Pancreas (tissue), 10 donors: ENCODE data around the gene CDK6. TPM values are rescaled to one million over a fixed set of nuclear protein-coding genes. Genes with fewer than 3 reads are reported as not detected.

Source experiments
- ATAC-seq, 4 donors: fragments of 200-7000 bp; cut with Tn5 transposase; one replicate each; pipeline versions ENCODE4 v1.8.0 to v1.9.1; 2020; ENCODE audit warnings: mild to moderate bottlenecking in 4 of 4, moderate library complexity in 4 of 4
- DNase-seq, 6 donors: peaks; one replicate each; pipeline ENCODE4 v3.0.0-alpha.2; 2020
- FAIRE-seq: peaks from 2 replicates; lab custom pipeline; 2012; peaks lifted over from hg19 to GRCh38; lab: Jason Lieb, UNC
- H3K27ac ChIP-seq, 4 donors: fragments of 200-600 bp; sonication (generic); 1 replicate in 3 of 4; 2 replicates in 1 of 4; pipeline versions ENCODE4 v1.5.0 to v1.8.0; 2020
- H3K27me3 ChIP-seq, 4 donors: fragments of 200-600 bp; one replicate each; pipeline ENCODE4 v1.8.0; 2021
- H3K36me3 ChIP-seq, 3 donors: fragments of 200-600 bp; sonication (generic) in 1 of 3; one replicate each; pipeline versions ENCODE4 v1.5.0 to v1.8.0; 2020 to 2021
- H3K4me1 ChIP-seq, 3 donors: fragments of 200-600 bp; one replicate each; pipeline ENCODE4 v1.8.0; 2021
- H3K4me3 ChIP-seq, 4 donors: fragments of 200-600 bp; sonication (generic) in 2 of 4; one replicate each; pipeline versions ENCODE4 v1.5.0 to v1.8.0; 2020 to 2021
- H3K9me3 ChIP-seq, 4 donors: fragments of 200-600 bp; one replicate each; pipeline ENCODE4 v1.8.0; 2021
- CTCF ChIP-seq, 4 donors: fragments of 200-600 bp; sonication (generic) in 3 of 4; IDR thresholded peaks; one replicate each; pipeline versions ENCODE4 v1.5.0 to v1.8.0; 2021; ENCODE audit warnings: antibody characterized with exemption in 4 of 4
- WGBS, 2 donors: extraction: QIAGEN DNeasy Blood & Tissue Kit; methylation state at CpG; one replicate each; pipeline ENCODE4 v1.1.7; 2013; 5-methylcytosine and 5-hydroxymethylcytosine counted together
- intact Hi-C, 3 donors: fragments of 100-400 bp; cut with DNase I; formaldehyde crosslinking; loops; one replicate each; pipeline versions ENCODE4 v1.11.1 to v1.14.2; 2022
- polyA plus RNA-seq, 2 donors: library from polyadenylated mRNA; stranded (reverse); fragments of 200-250 nt; gene quantifications; one replicate each; pipeline ENCODE4 v1.2.3, GENCODE V29; 2013
- total RNA-seq, 6 donors: library from RNA; stranded (reverse); fragmentation: NEBNext Ultra II Directional in 4 of 6; extraction: Animal tissue kit (Norgen Biotek cat#: 25700) in 4 of 6; gene quantifications; one replicate each; pipeline versions ENCODE4 v1.2.1 to v1.2.4, GENCODE V29; 2021 to 2023
- donor health status: healthy with polysubstance abuse.
- donor health status: DM: no; HTN: no; CAD: no; lungs with moderate emphysema.
- donor health status: DM: no; HTN: no; CAD: no.
- donor health status: control.
- donor health status: control.
- donor health status: Bipolar disorder and iron deficiency.
- donor health status: DM: yes; HTN: yes; CAD: no.
- donor health status: DM: no; HTN: no; CAD: no.
- donor health status: DM: no; HTN: no; CAD: no.
- donor health status: DM: yes; HTN: yes; CAD: no.

The CDK6 gene
- total and polyA plus RNA-seq, 8 donors: 2.4 to 33.4 (median 18.7) TPM

DNA sequence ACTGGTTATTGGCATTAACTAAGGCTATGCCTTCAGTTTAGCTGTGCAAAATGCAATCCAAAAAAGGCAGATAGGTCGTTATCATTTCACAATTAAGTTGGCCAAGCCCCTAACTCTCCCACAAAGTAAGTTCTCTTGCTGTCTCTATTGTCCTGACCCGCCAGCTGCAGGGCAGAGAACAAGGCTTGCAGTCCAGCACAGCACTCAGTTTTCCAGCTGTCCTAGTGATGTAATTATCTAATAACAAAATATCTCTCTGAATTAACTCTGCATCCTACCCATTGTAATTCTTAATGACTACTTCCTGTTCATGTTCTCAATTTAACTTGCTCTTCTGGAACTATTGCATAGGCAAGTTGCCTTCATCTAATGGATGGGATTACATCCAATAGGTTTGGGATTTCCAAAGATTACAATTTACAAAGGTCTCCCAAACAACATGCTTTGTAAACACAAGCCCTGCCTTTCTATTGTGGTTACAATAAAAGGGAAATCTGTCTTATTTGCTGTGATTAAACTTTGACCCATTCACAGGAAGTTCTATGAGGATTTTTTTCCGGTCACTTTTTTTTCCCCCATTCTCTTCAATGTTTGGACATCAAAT, 55.2 kb downstream of the CDK6 start:
- DNase-seq: no peak
- ATAC-seq: peak in 3 of 4 donors; percentile 23 to 51 (median 46)
- peaks cover 0 to 21% (median 3%) of the 10 kb centered on the region in 3 donors for H3K4me1 ChIP-seq
- no peaks in the 10 kb centered on the region for H3K27me3 ChIP-seq
- no peak overlapping the region for H3K4me3 ChIP-seq
- no peak overlapping the region for H3K27ac ChIP-seq
- no peaks in the 10 kb centered on the region for H3K36me3 ChIP-seq
- TF ChIP-seq CTCF (IDR thresholded peaks at IDR 0.05): no peak
- WGBS, 2 donors: 52 to 57% methylated on average over 3 of the region's 3 CpGs
- no peaks in the 10 kb centered on the region for H3K9me3 ChIP-seq
- no peak for FAIRE-seq
- intact Hi-C loops: no loop called here

- ATAC-seq (no peak), FAIRE-seq (no peak), DNase-seq (no peak)
- H3K36me3 ChIP-seq: peaks cover 0 to 6% (median 0%) of the 10 kb centered on the region in 3 donors
- no peaks in the 10 kb centered on the region for H3K27me3 ChIP-seq
- H3K9me3 ChIP-seq: no peaks in the 10 kb centered on the region
- peaks cover 0 to 21% (median 3%) of the 10 kb centered on the region in 3 donors for H3K4me1 ChIP-seq
- no peak overlapping the region for H3K4me3 ChIP-seq
- no peak overlapping the region for H3K27ac ChIP-seq
- intact Hi-C loops: no loop called here
- 63 to 68% methylated on average over 5 of the region's 5 CpGs for WGBS, 2 donors
- TF ChIP-seq CTCF (IDR thresholded peaks at IDR 0.05): no peak
Measured at GRCh38 chr7:92778972-92779371, 57.4 kb downstream of the CDK6 start.

DNA sequence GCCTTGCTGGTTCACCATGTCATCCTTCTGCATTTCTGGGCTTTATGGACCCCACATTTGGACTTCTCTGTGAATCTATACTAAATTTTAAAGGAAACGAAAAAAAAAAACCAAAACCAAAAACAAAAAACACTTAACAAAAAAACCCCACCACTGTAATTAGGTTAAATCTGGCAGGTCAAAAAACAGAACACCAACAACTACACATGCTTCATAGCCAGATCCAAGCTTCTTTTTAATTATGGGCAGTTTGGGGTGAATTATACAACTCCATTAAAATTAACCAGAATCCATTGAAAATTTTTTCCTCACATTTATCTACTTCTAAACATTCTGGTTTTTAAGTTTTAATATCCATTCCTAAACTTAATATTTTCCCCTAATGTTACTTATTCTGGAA, 58.4 kb downstream of the CDK6 start:
- H3K36me3 ChIP-seq: peaks cover 0 to 13% (median 0%) of the 10 kb centered on the region in 3 donors
- H3K27me3 ChIP-seq: no peaks in the 10 kb centered on the region
- intact Hi-C loops: no loop called here
- no peak for DNase-seq
- WGBS, 2 donors: 69 to 97% methylated on average over 1 of the region's 1 CpG
- FAIRE-seq: peak; percentile 86
- no peak for TF ChIP-seq CTCF (IDR thresholded peaks at IDR 0.05)
- peaks cover 0 to 17% (median 3%) of the 10 kb centered on the region in 3 donors for H3K4me1 ChIP-seq
- H3K4me3 ChIP-seq: no peak overlapping the region
- no peak overlapping the region for H3K27ac ChIP-seq
- ATAC-seq: no peak
- no peaks in the 10 kb centered on the region for H3K9me3 ChIP-seq

DNA sequence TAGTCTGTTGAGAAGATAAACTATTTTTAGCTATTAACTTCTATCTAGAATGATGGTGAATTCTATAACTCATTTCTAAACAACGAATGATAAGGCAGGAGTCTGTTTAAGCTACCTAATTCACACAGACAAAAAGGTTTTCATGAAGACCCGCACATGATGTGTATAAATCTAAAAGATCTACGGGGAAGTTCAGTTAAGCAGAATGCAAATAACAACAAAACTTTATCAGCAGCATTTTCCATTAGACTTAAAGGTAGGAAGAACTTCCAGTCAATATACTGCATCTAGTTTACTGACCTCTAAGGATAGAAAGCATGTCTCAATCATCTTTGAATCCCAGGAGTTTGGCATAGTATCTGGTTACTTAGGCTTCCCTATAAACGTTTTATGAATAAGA, 62.6 kb downstream of the CDK6 start:
- no peak overlapping the region for H3K4me3 ChIP-seq
- FAIRE-seq (peak; percentile 13), ATAC-seq (no peak), DNase-seq (no peak)
- intact Hi-C loops: no loop called here
- no peaks in the 10 kb centered on the region for H3K27me3 ChIP-seq
- peaks cover 0 to 13% (median 0%) of the 10 kb centered on the region in 3 donors for H3K36me3 ChIP-seq
- H3K27ac ChIP-seq: no peak overlapping the region
- no peaks in the 10 kb centered on the region for H3K9me3 ChIP-seq
- TF ChIP-seq CTCF (IDR thresholded peaks at IDR 0.05): no peak
- 66 to 71% methylated on average over 4 of the region's 4 CpGs for WGBS, 2 donors
- H3K4me1 ChIP-seq: no peaks in the 10 kb centered on the region

DNA sequence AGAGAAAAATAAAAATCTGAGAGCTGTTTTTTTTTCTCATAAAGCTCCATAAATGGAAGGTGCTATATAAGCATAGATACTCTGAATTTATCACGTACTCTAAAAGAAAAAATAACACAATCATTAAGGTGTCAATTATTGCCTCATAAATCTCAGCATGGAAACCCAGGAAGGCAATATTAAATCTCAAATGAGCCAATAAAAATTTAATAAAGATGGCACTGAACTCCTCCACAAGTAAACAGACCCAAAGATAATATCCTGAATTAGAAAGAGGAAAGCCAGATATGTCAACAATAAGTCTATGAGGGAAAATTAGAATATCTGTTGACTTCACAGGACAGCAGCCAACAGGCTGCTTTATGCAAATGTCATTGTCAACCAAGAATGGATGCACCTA, 66.5 kb downstream of the CDK6 start:
- WGBS, 2 donors: 77 to 89% methylated on average over 1 of the region's 1 CpG
- Histone ChIP-seq H3K9me3 (no peaks in the 10 kb centered on the region), H3K4me1 (peaks cover 0 to 11% (median 7%) of the 10 kb centered on the region in 3 donors), H3K36me3 (peaks cover 0 to 13% (median 0%) of the 10 kb centered on the region in 3 donors), H3K27me3 (no peaks in the 10 kb centered on the region), H3K4me3 (no peak overlapping the region), H3K27ac (no peak overlapping the region)
- intact Hi-C loops: no loop called here
- no peak for TF ChIP-seq CTCF (IDR thresholded peaks at IDR 0.05)
- DNase-seq (no peak), FAIRE-seq (no peak), ATAC-seq (no peak)
